GM18517 (cell line): ENCODE data around the gene DGKE.

ENCODE experiments used
- ATAC-seq: cut with Tn5 transposase; IDR thresholded peaks from one replicate; pipeline ENCODE4 v1.9.1; 2021; ENCODE audit warnings: mild to moderate bottlenecking, moderate library complexity; ENCODE audit not compliant: unreplicated experiment

Gene DGKE

DNA sequence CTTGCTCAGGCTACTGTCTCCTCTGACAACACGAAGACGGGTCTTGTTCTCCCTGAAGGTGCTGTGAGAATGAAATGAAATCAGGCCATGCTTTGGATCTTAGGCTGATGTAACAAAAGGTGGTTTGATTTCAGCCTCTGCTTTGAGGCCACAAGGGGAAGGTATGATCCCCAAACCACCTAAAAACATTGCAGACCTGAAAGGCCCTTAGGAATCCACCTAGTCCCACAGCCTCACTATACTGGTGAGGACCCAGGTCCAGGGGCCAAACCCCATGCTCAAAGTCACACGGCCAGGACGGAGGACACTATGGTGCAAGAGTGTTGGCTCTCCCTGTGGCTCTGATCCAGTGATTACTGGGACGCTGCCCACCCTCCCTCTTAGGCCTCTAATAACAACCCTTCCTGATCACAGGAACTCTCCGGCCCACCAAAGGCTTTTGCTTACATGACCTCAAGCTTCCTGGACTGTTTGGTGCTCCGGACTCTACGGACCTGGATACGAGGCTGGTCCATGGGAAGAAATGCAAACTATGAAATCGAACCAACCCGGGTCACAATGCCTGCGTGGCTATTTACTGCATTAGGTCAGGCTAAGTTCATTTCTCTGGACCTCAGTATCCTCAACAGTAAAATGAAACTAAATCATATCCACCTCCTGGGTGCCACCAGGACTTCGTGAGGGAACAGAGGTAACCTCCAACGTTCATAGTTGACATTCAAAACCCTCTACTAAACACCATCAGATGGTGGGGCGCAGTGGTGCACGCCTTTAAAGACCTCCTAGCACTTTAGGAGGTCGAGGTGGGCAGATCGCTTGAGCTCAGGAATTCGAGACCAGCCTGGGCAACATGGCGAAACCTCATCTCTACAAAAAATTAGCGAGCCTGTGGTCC lies 78.4 kb downstream of the DGKE start:
- no peak for ATAC-seq

DNA sequence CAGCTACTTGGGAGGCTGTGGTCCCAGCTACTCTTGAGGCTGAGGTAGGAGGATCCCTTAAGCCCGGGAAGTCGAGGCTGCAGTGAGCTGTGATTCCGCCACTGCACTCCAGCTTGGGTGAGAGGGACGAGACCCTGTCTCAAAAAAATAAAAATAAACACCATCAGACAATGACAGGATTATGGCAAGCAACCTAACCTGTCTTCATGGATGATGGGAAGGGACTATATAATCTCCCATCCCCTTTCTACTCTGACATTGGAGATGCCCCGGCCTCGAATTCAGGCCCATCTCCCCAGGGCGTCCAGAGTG lies 79.0 kb downstream of the DGKE start:
- no peak for ATAC-seq

DNA sequence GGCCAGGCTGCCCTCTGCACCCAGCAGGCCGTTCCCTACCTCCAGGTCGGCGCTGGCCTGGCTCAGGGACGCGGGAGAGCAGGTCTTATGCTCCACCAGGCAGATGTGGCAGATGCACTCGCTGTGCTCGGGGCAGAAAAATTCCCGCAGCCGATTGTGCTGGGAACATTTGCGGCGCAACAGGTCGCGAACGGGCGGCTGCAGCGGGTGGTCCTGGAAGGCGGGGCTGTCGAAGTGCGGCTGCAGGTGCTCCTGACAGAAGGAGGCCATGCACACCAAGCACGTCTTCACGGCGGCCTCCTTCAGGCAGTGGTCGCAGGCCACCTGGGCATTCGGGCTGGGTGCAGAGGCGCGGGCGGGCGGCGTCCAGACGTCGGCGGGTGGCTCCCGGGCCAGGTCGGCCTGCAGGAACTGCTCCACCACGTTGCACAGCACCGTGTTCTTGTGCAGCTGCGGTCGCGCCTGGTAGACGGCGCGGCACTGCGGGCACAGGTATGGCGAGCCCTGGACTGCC lies 79.5 kb downstream of the DGKE start:
- ATAC-seq: peak; percentile 29

DNA sequence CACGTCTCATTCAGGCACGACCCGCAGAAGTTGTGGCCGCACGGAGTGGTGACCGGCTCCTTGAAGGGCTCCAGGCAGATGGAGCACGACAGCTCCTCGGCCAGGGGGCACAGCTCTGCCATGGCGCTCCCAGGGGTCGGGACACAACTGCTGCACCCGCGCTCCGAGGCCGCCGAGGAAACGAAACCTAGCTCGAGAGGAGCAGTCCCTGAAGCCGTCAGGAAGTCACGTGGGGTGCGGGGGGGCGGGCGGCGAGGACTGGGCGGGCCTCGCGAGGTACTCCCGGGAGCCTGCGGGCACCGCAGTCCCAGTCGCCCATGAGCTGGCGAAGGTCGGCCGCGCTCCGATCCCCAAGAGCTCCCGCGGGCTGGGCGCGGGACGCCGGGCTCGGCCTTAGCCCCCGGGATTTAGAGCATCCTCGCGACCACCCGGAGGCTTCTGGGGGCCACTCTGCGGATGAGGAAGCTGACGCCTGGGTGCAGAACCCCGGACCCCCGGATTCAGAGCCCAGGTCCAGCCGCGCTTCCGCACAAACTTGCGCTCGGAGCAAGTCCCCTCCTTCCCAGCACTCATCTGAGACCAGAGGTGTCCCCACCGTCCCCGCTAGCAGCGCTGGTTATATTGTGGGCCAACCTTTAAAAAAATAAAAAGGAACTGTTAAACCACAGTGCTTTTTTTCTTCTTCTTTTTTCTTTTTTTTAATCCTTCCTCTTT lies 80.1 kb downstream of the DGKE start, which contains the start of gene TRIM25:
Gene TRIM25 (minus strand): TSS at position 183 of the 714 bp plus-strand sequence. CDS start 61 bp downstream, at position 122.
- peak; percentile 58 for ATAC-seq

DNA sequence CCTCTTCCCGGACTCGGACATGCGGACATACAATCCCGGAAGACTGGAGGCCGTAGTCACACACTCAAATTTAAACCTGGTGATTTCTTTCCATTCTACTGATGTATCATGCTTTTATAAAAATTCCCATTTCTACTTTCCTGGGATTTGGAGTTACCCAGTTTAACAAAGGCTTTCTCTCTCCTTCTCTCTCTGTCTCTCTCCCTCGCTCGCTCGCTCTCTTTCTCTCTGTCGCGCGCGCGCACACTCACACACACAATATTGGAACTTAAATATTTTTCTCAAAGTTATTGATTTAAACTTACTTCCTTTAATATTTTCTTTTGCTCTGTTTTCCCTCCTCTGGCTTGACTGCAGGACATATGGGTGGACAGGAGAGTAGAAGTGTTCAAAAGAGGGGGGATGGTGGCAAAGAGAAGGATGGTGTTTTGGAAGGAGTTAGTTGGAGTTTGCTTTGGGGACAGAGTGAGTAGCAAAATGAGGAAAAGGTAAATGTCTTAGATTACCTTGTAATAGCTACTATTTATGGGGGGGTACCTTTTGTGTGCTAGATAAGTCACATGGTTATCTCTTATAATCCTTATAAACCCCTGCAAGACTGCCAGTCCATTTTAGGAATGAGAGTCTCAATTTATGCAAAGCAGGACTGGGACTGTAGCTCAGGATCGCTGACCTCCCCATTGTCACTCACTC lies 80.8 kb downstream of the DGKE start:
- no peak for ATAC-seq

DNA sequence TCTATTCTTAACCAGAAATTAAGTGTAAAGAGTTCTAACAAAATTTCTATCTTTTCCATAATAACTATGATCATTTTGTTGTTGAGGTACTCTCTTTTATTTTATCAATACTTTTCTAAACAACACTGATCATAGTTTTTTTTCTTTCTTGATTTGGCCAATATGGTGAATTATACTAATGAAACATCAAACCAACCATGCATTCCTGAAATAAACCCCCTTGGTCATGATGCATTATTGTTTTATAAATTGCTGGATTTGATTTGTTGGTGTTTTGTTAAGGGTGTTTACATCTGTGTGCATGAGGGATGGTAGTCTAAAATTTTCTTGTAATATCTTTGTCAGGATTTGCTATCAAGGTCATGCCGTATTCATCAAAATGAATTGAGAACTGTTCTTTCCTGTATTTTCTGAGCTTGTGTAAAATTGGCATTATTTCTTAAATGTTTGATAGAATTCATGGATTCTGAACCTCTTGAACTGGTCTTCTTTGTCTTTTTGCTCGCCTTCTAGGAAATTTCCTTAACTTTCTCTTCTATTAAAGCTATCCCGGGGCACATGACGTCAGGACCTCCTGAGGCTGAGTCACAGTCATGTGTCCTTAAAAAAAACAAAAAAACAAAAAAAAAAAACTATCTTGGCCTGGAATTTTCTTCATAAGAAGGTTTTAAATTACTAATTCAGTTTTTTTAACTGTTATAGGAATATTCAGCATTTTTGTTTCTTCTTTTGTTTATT lies 83.8 kb downstream of the DGKE start:
- no peak for ATAC-seq

DNA sequence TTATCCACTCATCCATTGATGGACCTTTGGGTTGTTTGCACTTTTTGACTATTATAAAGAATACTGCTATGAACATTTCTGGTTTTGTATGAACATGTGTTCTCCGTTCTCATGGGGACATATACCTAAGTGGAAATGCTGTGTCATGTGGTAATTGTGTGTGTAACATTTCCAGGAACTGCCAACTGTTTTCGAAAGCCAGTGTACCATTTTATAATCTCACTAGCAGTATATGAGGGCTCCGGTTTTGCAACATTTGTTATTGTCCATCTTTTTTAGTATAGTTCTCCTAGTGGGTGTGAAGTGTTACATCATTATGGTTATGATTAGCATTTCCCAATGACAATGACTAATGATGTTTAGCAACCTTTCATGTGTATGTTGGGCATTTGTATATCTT lies 85.0 kb downstream of the DGKE start:
- ATAC-seq: no peak
